Measurements from ENCODE around the gene SUN2. TPM values are rescaled to one million over a fixed set of nuclear protein-coding genes. Genes with fewer than 3 reads are reported as not detected.

Gene SUN2
- total and polyA plus RNA-seq, 2 of the 8 experiments (the other 6 are each of a cell fraction or from before 2014, with no cell fraction given), result 5.1 to 10.5 TPM

- WGBS, 2 experiments (ENCODE audit: extremely low coverage in 1 of 2, insufficient coverage in 1 of 2, insufficient read length in 1 of 2, insufficient replicate concordance in 2 of 2, low coverage in 1 of 2, low lambda C conversion rate in 2 of 2, missing lambda C conversion rate in 1 of 2), result 95% methylated on average over 3 of the region's 3 CpGs; no CpG with 5 or more reads in 1 of the 2 experiments
- Histone ChIP-seq H2BK15ac (ENCODE audit: low read length) (no peak overlapping the region), H3K18ac (ENCODE audit: extremely low read depth, low read length) (no peak overlapping the region), H3K4ac (replicated peaks; ENCODE audit: insufficient read length, low read depth, low read length) (no peak overlapping the region), H4K20me1 (replicated peaks in 1 of 2; ENCODE audit: control insufficient read depth in 1 of 2, insufficient read depth in 2 of 2, low read length in 2 of 2) (peaks cover 0 to 6% of the 10 kb centered on the region in 2 experiments), H4K91ac (replicated peaks; ENCODE audit: insufficient read length, low read length) (no peak overlapping the region), H3K36me3 (ENCODE audit: control insufficient read depth in 2 of 4, insufficient read depth in 4 of 4, low read length in 3 of 4) (no peaks in the 10 kb centered on the region; a peak in 2 of 8 replicates), H2AFZ (ENCODE audit: low read length) (no peak overlapping the region), H3K14ac (ENCODE audit: insufficient read length) (no peak overlapping the region), H3K4me2 (ENCODE audit: insufficient read depth in 1 of 2, low read depth in 2 of 2, low read length in 2 of 2) (0 out of 4 replicates have a peak overlapping the region, but pooled peaks have one; percentile 17 to 24), H2BK12ac (ENCODE audit: low read depth, low read length) (no peak overlapping the region), H3K79me1 (ENCODE audit: low read depth, low read length) (peaks cover 9% of the 10 kb centered on the region; the same call in 1 of the 2 replicates), H2BK20ac (ENCODE audit: low read length) (no peak overlapping the region), H3K9me3 (ENCODE audit: insufficient read depth in 2 of 2, low read depth in 1 of 2, low read length in 1 of 2) (no peaks in the 10 kb centered on the region), H4K8ac (ENCODE audit: extremely low read depth, insufficient read depth, low read length) (no peak overlapping the region), H3K9ac (replicated peaks in 1 of 4; ENCODE audit: extremely low read depth in 1 of 4, low read depth in 3 of 4, low read length in 3 of 4) (no peak overlapping the region), H4K5ac (ENCODE audit: insufficient read length, low read depth, low read length) (no peak overlapping the region), H3K27me3 (replicated peaks in 1 of 4; ENCODE audit: control insufficient read depth in 3 of 4, extremely low read depth in 1 of 4, insufficient read depth in 3 of 4, low read length in 3 of 4) (no peaks in the 10 kb centered on the region), H2BK120ac (replicated peaks; ENCODE audit: low read depth, low read length) (no peak overlapping the region), H3K27ac (ENCODE audit: low read depth, low read length) (no peak overlapping the region), H2BK5ac (ENCODE audit: low read depth, low read length) (no peak overlapping the region), H3K4me1 (replicated peaks in 1 of 4; ENCODE audit: control insufficient read depth in 3 of 4, insufficient read depth in 4 of 4, low read length in 3 of 4) (peaks cover 2 to 10% (median 5%) of the 10 kb centered on the region in 4 experiments; a peak in 6 of 7 replicates), H3K79me2 (ENCODE audit: control insufficient read depth in 1 of 2, insufficient read depth in 2 of 2, low read length in 2 of 2) (peaks cover 0 to 38% of the 10 kb centered on the region in 2 experiments; a peak in 2 of 4 replicates), H3K56ac (replicated peaks; ENCODE audit: insufficient read length, low read depth, low read length) (no peak overlapping the region), H3K23ac (ENCODE audit: insufficient read length) (no peak overlapping the region), H3K4me3 (ENCODE audit: extremely low read depth in 1 of 4, insufficient read depth in 2 of 4, low read depth in 3 of 4, low read length in 4 of 4) (no peak overlapping the region), H2AK5ac (ENCODE audit: low read depth, low read length) (no peak overlapping the region), H3K23me2 (ENCODE audit: low read depth, low read length) (peaks cover 10% of the 10 kb centered on the region)
- ChIA-PET CTCF (ENCODE audit: partially characterized antibody) (interaction anchor here (0.6 to 1.5 kb wide), 5 partner anchors 8 to 700 kb away, joined by 3 to 4 read pairs (median 3); partner anchors contain the start of gene TOMM22), POLR2A (ENCODE audit: partially characterized antibody) (interaction anchor here (0.7 to 13.1 kb wide), 4 partner anchors 8 to 15 kb away, joined by 3 to 123 read pairs (median 6); partner anchors contain the start of genes GTPBP1 and TOMM22)
- no peak for FAIRE-seq
- no peak for DNase-seq (ENCODE audit: low read depth in 1 of 2, low spot score in 2 of 2)
- TF ChIP-seq POLR2AphosphoS5 (IDR thresholded peaks at IDR 0.05; ENCODE audit: low read depth, low read length) (no peak), CHD2 (IDR thresholded peaks at IDR 0.05; ENCODE audit: low read length) (no peak), PHF8 (conservative IDR thresholded peaks at IDR 0.05; ENCODE audit: low read depth, low read length) (no peak), EZH2 (IDR thresholded peaks at IDR 0.05; ENCODE audit: low read depth, low read length, severe bottlenecking) (no peak), CBX5 (IDR thresholded peaks at IDR 0.05; ENCODE audit: low read depth, low read length) (no peak), RAD21 (IDR thresholded peaks at IDR 0.05 in 1 of 2, conservative IDR thresholded peaks at IDR 0.05 in 1 of 2; ENCODE audit: low read depth in 2 of 2, low read length in 2 of 2) (no peak), RBBP5 (IDR thresholded peaks at IDR 0.05; ENCODE audit: borderline replicate concordance, low read depth, low read length) (no peak), TAF7 (optimal IDR thresholded peaks at IDR 0.05; ENCODE audit: borderline replicate concordance, low read depth, low read length) (no peak), BCL11A (IDR thresholded peaks at IDR 0.05; ENCODE audit: low read depth in 2 of 2, low read length in 2 of 2) (no peak), CTBP2 (IDR thresholded peaks at IDR 0.05; ENCODE audit: borderline replicate concordance, insufficient read depth, insufficient read length, low read length) (no peak), KDM4A (IDR thresholded peaks at IDR 0.05; ENCODE audit: low read depth, low read length, severe bottlenecking) (no peak)
These were observed 59.0 kb downstream of the SUN2 start for GRCh38 chr22:38696606-38697424.
